WTC11 (cell line): ENCODE data around the gene CLMP. TPM values are rescaled to one million over a fixed set of nuclear protein-coding genes. Genes with fewer than 3 reads are reported as not detected.

Source experiments
- ATAC-seq: fragments of 200-7000 bp; cut with Tn5 transposase; 2 replicates; pipeline ENCODE4 v1.10.0; 2021; ENCODE audit warnings: mild to moderate bottlenecking, moderate library complexity
- CTCF ChIA-PET: fragments of 300-600 bp; sonication (Branson Sonifier 250); formaldehyde crosslinking; loops from one replicate; lab custom pipeline; 2021; ENCODE audit warnings: antibody characterized with exemption; lab: Charles Lee
- POLR2A ChIA-PET: fragments of 350-600 bp; sonication (Branson Sonifier 250); formaldehyde crosslinking; loops from one replicate; lab custom pipeline; 2021; ENCODE audit warnings: antibody characterized with exemption; lab: Charles Lee
- DNase-seq: peaks from one replicate; pipeline ENCODE4 v3.0.0; 2021; ENCODE audit warnings: low spot score
- H3K27ac Mint-ChIP-seq: 2 replicates; pipeline ENCODE4 v1.8.0; 2021; ENCODE audit warnings: mixed read lengths
- H3K27me3 Mint-ChIP-seq: 2 replicates; pipeline ENCODE4 v1.8.0; 2021; ENCODE audit warnings: low read depth, mild to moderate bottlenecking, moderate library complexity, mixed read lengths
- H3K36me3 Mint-ChIP-seq: 2 replicates; pipeline ENCODE4 v1.8.0; 2021; ENCODE audit warnings: mixed read lengths
- H3K4me1 Mint-ChIP-seq: 2 replicates; pipeline ENCODE4 v1.8.0; 2022; ENCODE audit warnings: mixed read lengths
- H3K4me3 Mint-ChIP-seq: 2 replicates; pipeline ENCODE4 v1.8.0; 2021; ENCODE audit warnings: mild to moderate bottlenecking, moderate library complexity, mixed read lengths
- H3K9me3 Mint-ChIP-seq: 2 replicates; pipeline ENCODE4 v1.8.0; 2021; ENCODE audit warnings: mixed read lengths
- AFF4 ChIP-seq: sonication (generic); formaldehyde crosslinking; IDR thresholded peaks from 2 replicates; pipeline ENCODE4 v1.8.1; 2023; ENCODE audit warnings: mild to moderate bottlenecking, missing genetic modification reagents, borderline replicate concordance
- ARID4B ChIP-seq: sonication (generic); formaldehyde crosslinking; IDR thresholded peaks from 2 replicates; pipeline ENCODE4 v1.8.0; 2023; ENCODE audit warnings: missing genetic modification reagents, mild to moderate bottlenecking, borderline replicate concordance
- CREB1 ChIP-seq: sonication (generic); formaldehyde crosslinking; IDR thresholded peaks from 2 replicates; pipeline ENCODE4 v1.8.0; 2023; ENCODE audit warnings: mild to moderate bottlenecking, missing genetic modification reagents
- ETV6 ChIP-seq: sonication (generic); formaldehyde crosslinking; IDR thresholded peaks from 2 replicates; pipeline ENCODE4 v1.8.1; 2022; ENCODE audit warnings: mild to moderate bottlenecking, missing genetic modification reagents
- GABPB1 ChIP-seq: sonication (generic); formaldehyde crosslinking; IDR thresholded peaks from 2 replicates; pipeline ENCODE4 v1.8.1; 2023; ENCODE audit warnings: mild to moderate bottlenecking, missing genetic modification reagents
- HMGXB4 ChIP-seq: sonication (generic); formaldehyde crosslinking; IDR thresholded peaks from 2 replicates; pipeline ENCODE4 v1.8.1; 2023; ENCODE audit warnings: mild to moderate bottlenecking, moderate library complexity, missing genetic modification reagents
- NR1H2 ChIP-seq: sonication (generic); formaldehyde crosslinking; IDR thresholded peaks from 2 replicates; pipeline ENCODE4 v1.9.0; 2021; ENCODE audit warnings: mild to moderate bottlenecking, moderate library complexity, missing genetic modification reagents
- NR2C2 ChIP-seq: sonication (generic); formaldehyde crosslinking; IDR thresholded peaks from 2 replicates; pipeline ENCODE4 v1.8.0; 2022; ENCODE audit warnings: mild to moderate bottlenecking, missing genetic modification reagents
- RORB ChIP-seq: fragments of 250-450 bp; sonication (Bioruptor Pico); IDR thresholded peaks from 2 replicates; pipeline ENCODE4 v1.9.0; 2021; ENCODE audit warnings: mild to moderate bottlenecking
- SOX15 ChIP-seq: fragments of 250-450 bp; sonication (Bioruptor Pico); IDR thresholded peaks from 2 replicates; pipeline ENCODE4 v1.9.0; 2021; ENCODE audit warnings: mild to moderate bottlenecking
- TCF7 ChIP-seq: sonication (generic); formaldehyde crosslinking; IDR thresholded peaks from 2 replicates; pipeline ENCODE4 v1.8.0; 2022; ENCODE audit warnings: mild to moderate bottlenecking, low read depth, missing genetic modification reagents, moderate library complexity
- TEAD1 ChIP-seq: sonication (generic); formaldehyde crosslinking; IDR thresholded peaks from 2 replicates; pipeline ENCODE4 v1.8.0; 2022; ENCODE audit warnings: mild to moderate bottlenecking, missing genetic modification reagents
- ZNF232 ChIP-seq: sonication (generic); formaldehyde crosslinking; IDR thresholded peaks from 2 replicates; pipeline ENCODE4 v1.8.0; 2022; ENCODE audit warnings: mild to moderate bottlenecking, missing genetic modification reagents
- ZNF671 ChIP-seq: fragments of 250-450 bp; sonication (Bioruptor Pico); IDR thresholded peaks from 2 replicates; pipeline ENCODE4 v1.8.0; 2021; ENCODE audit warnings: mild to moderate bottlenecking
- total RNA-seq: library from RNA; stranded (reverse); gene quantifications from 3 replicates; pipeline ENCODE4 v1.2.3, GENCODE V29; 2021
- TF ChIP-seq, protein P1 (sequence below): sonication (generic); formaldehyde crosslinking; IDR thresholded peaks from 2 replicates; pipeline ENCODE4 v1.8.1; 2022; ENCODE audit warnings: mild to moderate bottlenecking, moderate library complexity, missing genetic modification reagents
- TF ChIP-seq, protein P2 (sequence below): sonication (generic); formaldehyde crosslinking; IDR thresholded peaks from 2 replicates; pipeline ENCODE4 v1.8.0; 2023; ENCODE audit warnings: mild to moderate bottlenecking, missing genetic modification reagents

The CLMP gene
- total RNA-seq, 1 experiment from 2014 or later: 20.0 TPM

- H3K27ac Mint-ChIP-seq: no peak overlapping the region
- DNase-seq (no peak), ATAC-seq (no peak)
- no peak overlapping the region for H3K4me3 Mint-ChIP-seq
- peaks cover 3% of the 10 kb centered on the region; the same call in 1 of the 2 replicates for H3K27me3 Mint-ChIP-seq
- CTCF ChIA-PET: interaction anchor here (1.3 to 2.3 kb wide), 3 partner anchors 15 to 129 kb away, joined by 6 to 12 read pairs (median 6); no protein-coding TSS in a partner anchor
- POLR2A ChIA-PET: no interaction called here
- H3K36me3 Mint-ChIP-seq: no peaks in the 10 kb centered on the region
- H3K9me3 Mint-ChIP-seq: no peaks in the 10 kb centered on the region
- TF ChIP-seq ARID4B (CRISPR knock-in tag) (no peak), NR2C2 (CRISPR knock-in tag) (no peak), TEAD1 (no peak), ETV6 (CRISPR knock-in tag) (no peak), CREB1 (CRISPR knock-in tag) (no peak), SOX15 (CRISPR knock-in tag) (no peak)
- TF ChIP-seq, protein P1, sequence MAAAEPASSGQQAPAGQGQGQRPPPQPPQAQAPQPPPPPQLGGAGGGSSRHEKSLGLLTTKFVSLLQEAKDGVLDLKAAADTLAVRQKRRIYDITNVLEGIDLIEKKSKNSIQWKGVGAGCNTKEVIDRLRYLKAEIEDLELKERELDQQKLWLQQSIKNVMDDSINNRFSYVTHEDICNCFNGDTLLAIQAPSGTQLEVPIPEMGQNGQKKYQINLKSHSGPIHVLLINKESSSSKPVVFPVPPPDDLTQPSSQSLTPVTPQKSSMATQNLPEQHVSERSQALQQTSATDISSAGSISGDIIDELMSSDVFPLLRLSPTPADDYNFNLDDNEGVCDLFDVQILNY (CRISPR knock-in tag): no peak
- TF ChIP-seq, protein P2, sequence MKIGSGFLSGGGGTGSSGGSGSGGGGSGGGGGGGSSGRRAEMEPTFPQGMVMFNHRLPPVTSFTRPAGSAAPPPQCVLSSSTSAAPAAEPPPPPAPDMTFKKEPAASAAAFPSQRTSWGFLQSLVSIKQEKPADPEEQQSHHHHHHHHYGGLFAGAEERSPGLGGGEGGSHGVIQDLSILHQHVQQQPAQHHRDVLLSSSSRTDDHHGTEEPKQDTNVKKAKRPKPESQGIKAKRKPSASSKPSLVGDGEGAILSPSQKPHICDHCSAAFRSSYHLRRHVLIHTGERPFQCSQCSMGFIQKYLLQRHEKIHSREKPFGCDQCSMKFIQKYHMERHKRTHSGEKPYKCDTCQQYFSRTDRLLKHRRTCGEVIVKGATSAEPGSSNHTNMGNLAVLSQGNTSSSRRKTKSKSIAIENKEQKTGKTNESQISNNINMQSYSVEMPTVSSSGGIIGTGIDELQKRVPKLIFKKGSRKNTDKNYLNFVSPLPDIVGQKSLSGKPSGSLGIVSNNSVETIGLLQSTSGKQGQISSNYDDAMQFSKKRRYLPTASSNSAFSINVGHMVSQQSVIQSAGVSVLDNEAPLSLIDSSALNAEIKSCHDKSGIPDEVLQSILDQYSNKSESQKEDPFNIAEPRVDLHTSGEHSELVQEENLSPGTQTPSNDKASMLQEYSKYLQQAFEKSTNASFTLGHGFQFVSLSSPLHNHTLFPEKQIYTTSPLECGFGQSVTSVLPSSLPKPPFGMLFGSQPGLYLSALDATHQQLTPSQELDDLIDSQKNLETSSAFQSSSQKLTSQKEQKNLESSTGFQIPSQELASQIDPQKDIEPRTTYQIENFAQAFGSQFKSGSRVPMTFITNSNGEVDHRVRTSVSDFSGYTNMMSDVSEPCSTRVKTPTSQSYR (CRISPR knock-in tag): no peak
- peaks cover 18% of the 10 kb centered on the region for H3K4me1 Mint-ChIP-seq
These were observed 36.7 kb upstream of the CLMP start for GRCh38 chr11:123231777-123232176.

DNA sequence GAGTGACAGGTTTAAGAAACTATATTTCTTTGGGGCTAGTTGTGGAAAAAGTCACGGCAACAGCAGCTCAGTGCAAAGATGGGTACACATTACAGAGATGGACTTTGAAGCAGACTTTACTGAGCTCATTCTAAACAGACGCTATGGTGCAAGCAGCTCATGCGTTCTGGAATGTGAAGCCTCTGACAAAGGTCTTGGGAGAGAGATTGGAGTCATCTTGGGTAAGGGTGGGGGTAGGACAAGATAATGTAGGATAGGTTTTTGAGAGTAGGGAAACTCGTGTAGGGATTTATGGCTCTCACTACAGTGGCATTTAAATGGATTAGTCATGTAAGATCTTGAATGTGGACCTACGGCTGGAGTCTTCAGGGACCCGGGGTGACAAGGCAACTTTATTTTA lies 36.2 kb upstream of the CLMP start:
- Mint-ChIP-seq H3K4me3 (no peak overlapping the region), H3K9me3 (no peaks in the 10 kb centered on the region), H3K27me3 (peaks cover 3% of the 10 kb centered on the region; the same call in 1 of the 2 replicates), H3K36me3 (no peaks in the 10 kb centered on the region), H3K27ac (no peak overlapping the region), H3K4me1 (peaks cover 19% of the 10 kb centered on the region)
- ChIA-PET CTCF (interaction anchor here (1.3 to 2.3 kb wide), 3 partner anchors 16 to 128 kb away, joined by 6 to 12 read pairs (median 6); no protein-coding TSS in a partner anchor), POLR2A (no interaction called here)
- TF ChIP-seq GABPB1: no peak
- TF ChIP-seq ZNF232: no peak
- TF ChIP-seq ETV6 (CRISPR knock-in tag): no peak
- TF ChIP-seq TCF7 (CRISPR knock-in tag): no peak
- TF ChIP-seq NR1H2: no peak
- TF ChIP-seq ZNF671: no peak
- TF ChIP-seq, protein P2 (CRISPR knock-in tag): no peak
- no peak for TF ChIP-seq RORB (CRISPR knock-in tag)
- no peak for TF ChIP-seq AFF4 (CRISPR knock-in tag)
- TF ChIP-seq HMGXB4 (CRISPR knock-in tag): no peak
- DNase-seq (no peak), ATAC-seq (no peak)
